HG02970 (cell line): ENCODE measurements around the gene COG4.
"Not testable (repeated sequence)": the region's sequence is repeated elsewhere in the genome, so short reads cannot be mapped to it uniquely, and the experiment has no call there.

Source experiments
- ATAC-seq: cut with Tn5 transposase; IDR thresholded peaks from one replicate; pipeline ENCODE4 v1.9.1; 2021; ENCODE audit warnings: mild to moderate bottlenecking, moderate library complexity, moderate number of reproducible peaks; ENCODE audit not compliant: unreplicated experiment, low FRiP score

Gene COG4

GRCh38 chr16:70523076-70523742 lies at the start of gene COG4:
Gene COG4 (minus strand): TSS chr16:70523554. CDS start chr16:70523543, 11 bp downstream.
- peak; percentile 71 for ATAC-seq

GRCh38 chr16:70572926-70573270 lies 49.5 kb upstream of the COG4 start:
- ATAC-seq: no peak

GRCh38 chr16:70572050-70572925 lies 48.9 kb upstream of the COG4 start:
- no peak for ATAC-seq

GRCh38 chr16:70571623-70572022 lies 48.3 kb upstream of the COG4 start:
- ATAC-seq: no peak

GRCh38 chr16:70570967-70571570 lies 47.7 kb upstream of the COG4 start:
- no peak for ATAC-seq

DNA sequence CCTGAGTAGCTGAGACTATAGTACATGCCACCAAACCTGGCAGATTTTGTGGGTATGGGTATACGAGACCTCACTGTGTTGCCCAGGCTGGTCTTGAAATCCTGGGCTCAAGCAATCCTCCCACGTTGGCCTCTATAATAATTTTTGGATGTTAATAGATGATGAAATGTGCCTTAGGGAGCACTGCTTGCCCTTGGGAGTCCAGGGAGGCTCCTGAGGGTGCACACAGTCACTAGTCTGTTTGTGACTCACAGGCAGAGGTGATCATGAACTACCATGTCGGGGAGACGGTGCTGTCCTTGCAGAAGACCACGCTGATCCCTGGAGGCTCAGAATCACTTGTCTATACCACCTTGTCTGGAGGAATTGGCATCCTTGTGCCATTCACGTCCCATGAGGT lies 46.4 kb upstream of the COG4 start:
- no peak for ATAC-seq

GRCh38 chr16:70568601-70569237 lies 45.4 kb upstream of the COG4 start:
- ATAC-seq: no peak

GRCh38 chr16:70565053-70565452 lies 41.7 kb upstream of the COG4 start:
- no peak for ATAC-seq

DNA sequence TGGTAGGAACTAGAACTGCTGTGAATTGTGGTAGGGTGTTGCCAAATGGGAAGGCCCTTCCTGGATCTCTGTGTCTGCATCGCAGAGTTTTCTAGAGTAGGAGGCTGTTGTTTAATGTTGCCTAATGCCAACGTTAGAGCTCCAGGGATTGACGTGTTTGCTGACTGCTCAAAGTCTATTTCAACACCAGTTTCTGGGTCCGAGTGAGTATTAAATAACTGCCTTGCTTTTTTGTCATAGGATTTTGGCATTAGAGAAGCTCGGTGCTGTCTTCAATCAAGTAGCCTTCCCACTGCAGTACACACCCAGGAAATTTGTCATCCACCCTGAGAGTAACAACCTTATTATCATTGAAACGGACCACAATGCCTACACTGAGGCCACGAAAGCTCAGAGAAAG lies 40.3 kb upstream of the COG4 start:
- no peak for ATAC-seq

DNA sequence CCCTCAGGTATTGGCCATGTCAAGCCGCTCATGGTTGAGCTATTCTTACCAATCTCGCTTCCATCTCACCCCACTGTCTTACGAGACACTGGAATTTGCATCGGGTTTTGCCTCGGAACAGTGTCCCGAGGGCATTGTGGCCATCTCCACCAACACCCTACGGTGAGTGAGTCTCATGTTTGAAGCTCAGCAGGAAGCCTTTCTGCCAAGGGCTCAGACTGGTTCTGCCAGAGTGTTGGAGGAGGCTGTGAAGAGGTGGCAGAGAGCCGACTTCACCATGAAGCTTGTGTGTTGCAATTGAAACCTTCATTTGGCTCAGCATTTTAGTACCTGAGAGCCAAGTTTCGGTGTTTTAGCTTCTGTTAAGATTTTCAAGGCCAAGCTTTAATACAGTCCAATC lies 38.3 kb upstream of the COG4 start:
- ATAC-seq: no peak

DNA sequence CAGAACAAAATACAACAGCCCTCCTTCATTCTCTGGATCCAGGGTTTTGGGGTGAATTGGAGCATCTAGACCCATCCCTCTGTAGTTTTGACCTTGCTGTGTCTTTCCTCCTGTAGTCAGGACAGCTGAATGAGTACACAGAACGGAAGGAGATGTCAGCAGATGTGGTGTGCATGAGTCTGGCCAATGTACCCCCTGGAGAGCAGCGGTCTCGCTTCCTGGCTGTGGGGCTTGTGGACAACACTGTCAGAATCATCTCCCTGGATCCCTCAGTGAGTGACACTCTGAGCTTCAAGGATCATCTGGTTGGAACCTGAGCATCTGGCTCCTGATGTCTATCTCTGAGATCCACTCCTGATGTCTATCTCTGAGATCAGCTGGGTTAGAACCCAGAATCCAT lies 32.7 kb upstream of the COG4 start:
- no peak for ATAC-seq

DNA sequence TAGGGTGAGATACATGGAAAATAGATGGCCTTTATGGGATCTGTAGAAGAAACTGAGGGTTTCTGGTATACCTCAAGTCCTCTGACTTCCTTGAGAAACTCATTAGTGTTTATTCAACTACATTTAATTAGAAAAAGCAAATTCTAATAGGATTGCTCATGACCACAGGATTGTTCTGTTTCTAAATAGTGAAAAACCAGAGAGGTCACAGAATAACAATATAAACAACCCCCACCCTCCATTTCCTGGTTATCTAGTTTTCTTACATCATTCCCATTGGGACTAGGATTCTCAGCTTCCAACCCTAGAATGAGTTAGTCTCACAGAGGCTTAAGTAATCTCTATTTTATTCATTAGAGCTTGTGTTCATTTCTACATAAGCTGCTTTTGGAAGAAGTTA lies 30.3 kb upstream of the COG4 start:
- no peak for ATAC-seq

DNA sequence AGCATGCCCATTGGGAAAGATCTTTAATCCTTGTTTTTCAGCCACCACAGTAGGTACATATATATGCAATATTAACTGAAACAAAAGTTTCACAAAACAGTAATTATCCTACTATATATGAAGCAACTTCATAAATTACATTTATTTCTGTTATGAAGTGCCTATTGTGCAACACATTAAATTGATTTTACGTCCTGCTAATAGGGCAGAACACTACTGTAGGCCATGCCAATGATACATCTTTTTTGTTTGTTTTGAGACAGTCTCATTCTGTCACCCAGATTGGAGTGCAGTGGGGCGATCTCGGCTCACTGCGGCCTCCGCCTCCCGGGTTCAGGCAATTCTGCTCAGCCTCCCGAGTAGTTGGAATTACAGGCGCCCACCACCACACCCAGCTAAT lies 29.3 kb upstream of the COG4 start:
- ATAC-seq: no peak

DNA sequence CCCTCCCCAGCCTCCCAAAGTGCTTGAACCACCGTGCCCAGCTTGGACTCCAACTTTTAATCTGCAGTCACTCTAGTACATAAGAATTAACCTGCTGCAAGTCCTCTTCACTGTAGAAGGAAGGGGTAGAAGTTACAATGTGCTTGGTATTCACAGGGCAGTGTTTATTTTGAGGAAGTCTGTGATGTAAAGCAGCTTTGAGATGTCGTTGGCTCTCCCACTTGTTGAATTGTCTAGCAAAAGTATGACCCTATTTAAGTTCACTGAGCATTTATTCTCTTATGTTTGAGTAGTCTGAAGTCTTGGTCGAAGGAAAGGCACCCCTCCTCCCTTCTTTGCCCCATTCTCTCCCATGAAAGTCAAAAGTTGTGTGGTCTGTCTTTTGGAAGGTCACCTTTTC lies 28.4 kb upstream of the COG4 start:
- no peak for ATAC-seq

- ATAC-seq: no peak
Observed at GRCh38 chr16:70550082-70550481, 26.7 kb upstream of the COG4 start.

DNA sequence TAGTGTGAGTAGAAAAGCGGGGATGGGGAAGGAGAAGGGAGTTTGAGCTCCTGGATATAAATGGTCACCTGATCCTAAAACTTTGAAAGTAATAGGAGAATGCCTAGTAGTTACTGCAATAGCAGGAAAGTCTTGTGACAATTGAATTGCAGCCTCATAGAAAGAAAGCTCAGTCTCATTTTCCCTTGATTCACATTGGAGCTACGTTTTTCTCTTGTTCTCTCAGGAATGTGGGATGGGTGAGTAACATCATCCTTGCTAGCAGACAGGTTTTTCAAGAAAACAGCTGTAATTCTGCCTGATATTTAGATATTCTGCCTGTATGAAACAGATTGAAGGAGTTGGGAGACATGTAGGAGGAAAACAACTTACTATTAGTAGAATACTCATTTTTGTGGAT lies 25.6 kb upstream of the COG4 start:
- no peak for ATAC-seq

GRCh38 chr16:70544548-70544947 lies 21.2 kb upstream of the COG4 start:
- no peak for ATAC-seq

DNA sequence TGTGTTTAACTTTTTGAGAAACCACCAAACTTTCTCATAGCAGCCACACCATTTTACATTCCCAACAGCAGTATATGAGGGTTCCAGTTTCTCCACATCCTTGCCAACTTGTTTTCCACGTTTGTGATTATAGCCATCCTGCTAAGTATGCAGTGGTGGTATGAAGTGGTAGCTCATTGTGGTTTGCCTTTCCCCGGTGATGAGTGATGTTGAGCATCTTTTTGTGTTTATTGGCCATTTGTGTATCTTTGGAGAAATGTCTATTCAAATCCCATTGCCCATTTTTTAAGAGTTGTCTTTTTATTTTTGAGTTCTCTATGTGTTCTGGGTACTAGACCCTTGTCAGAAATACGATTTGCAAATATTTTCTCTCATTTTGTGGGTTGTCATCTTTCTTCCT lies 17.6 kb upstream of the COG4 start:
- ATAC-seq: no peak

- ATAC-seq: no peak
Observed at GRCh38 chr16:70534971-70535370, 11.6 kb upstream of the COG4 start.

GRCh38 chr16:70529954-70530353 lies 6.6 kb upstream of the COG4 start:
- ATAC-seq: not testable (repeated sequence)
